IgD-negative memory B cell (primary cell): ENCODE data around the gene ROBO1. TPM values are rescaled to one million over a fixed set of nuclear protein-coding genes. Genes with fewer than 3 reads are reported as not detected.

Experiments used
- H3K27ac Mint-ChIP-seq, 3 donors: one replicate each; pipeline ENCODE4 v1.8.0; 2020 to 2022; ENCODE audit warnings: mild to moderate bottlenecking in 3 of 3, mixed read lengths in 3 of 3, moderate library complexity in 1 of 3
- H3K27me3 Mint-ChIP-seq: one replicate; pipeline ENCODE4 v1.8.0; 2021; ENCODE audit warnings: mixed read lengths
- H3K36me3 Mint-ChIP-seq: one replicate; pipeline ENCODE4 v1.8.0; 2020; ENCODE audit warnings: mild to moderate bottlenecking, mixed read lengths
- H3K4me1 Mint-ChIP-seq, 3 donors: one replicate each; pipeline ENCODE4 v1.8.0; 2020 to 2022; ENCODE audit warnings: mixed read lengths in 3 of 3, mild to moderate bottlenecking in 1 of 3
- H3K4me3 Mint-ChIP-seq, 4 donors: one replicate each; pipeline ENCODE4 v1.8.0; 2020 to 2022; ENCODE audit warnings: mild to moderate bottlenecking in 4 of 4, mixed read lengths in 4 of 4, moderate library complexity in 3 of 4
- H3K9me3 Mint-ChIP-seq, 3 donors: one replicate each; pipeline ENCODE4 v1.8.0; 2020 to 2021; ENCODE audit warnings: mixed read lengths in 3 of 3, mild to moderate bottlenecking in 1 of 3
- polyA plus RNA-seq: library from polyadenylated mRNA; unstranded; fragments of 300-500 nt; fragmentation: Illumina TruSeq; gene quantifications from one replicate; pipeline ENCODE4 v1.2.3, GENCODE V29; 2021

The ROBO1 gene
- polyA plus RNA-seq, 1 donor from 2014 or later: 2.3 TPM

GRCh38 chr3:78970656-78971055 lies 797.1 kb downstream of the ROBO1 start:
- H3K27ac Mint-ChIP-seq: no peak overlapping the region
- peaks cover 0 to 3% (median 0%) of the 10 kb centered on the region in 3 donors for H3K9me3 Mint-ChIP-seq
- no peak overlapping the region for H3K4me3 Mint-ChIP-seq
- H3K36me3 Mint-ChIP-seq: no peaks in the 10 kb centered on the region
- H3K4me1 Mint-ChIP-seq: no peaks in the 10 kb centered on the region
- H3K27me3 Mint-ChIP-seq: no peaks in the 10 kb centered on the region

- no peaks in the 10 kb centered on the region for H3K4me1 Mint-ChIP-seq
- peaks cover under 1% of the 10 kb centered on the region for H3K36me3 Mint-ChIP-seq
- no peak overlapping the region for H3K4me3 Mint-ChIP-seq
- no peak overlapping the region for H3K27ac Mint-ChIP-seq
- peaks cover 0 to 3% (median 0%) of the 10 kb centered on the region in 3 donors for H3K9me3 Mint-ChIP-seq
- no peaks in the 10 kb centered on the region for H3K27me3 Mint-ChIP-seq
These were observed 798.3 kb downstream of the ROBO1 start for GRCh38 chr3:78969483-78969882.

GRCh38 chr3:78967061-78967460 lies 800.7 kb downstream of the ROBO1 start:
- Mint-ChIP-seq H3K4me3 (no peak overlapping the region), H3K27ac (no peak overlapping the region), H3K27me3 (no peaks in the 10 kb centered on the region), H3K9me3 (peaks cover under 1 to 14% (median 2%) of the 10 kb centered on the region in 3 donors), H3K36me3 (peaks cover 5% of the 10 kb centered on the region), H3K4me1 (no peaks in the 10 kb centered on the region)

GRCh38 chr3:78963771-78964170 lies 804.0 kb downstream of the ROBO1 start:
- H3K4me1 Mint-ChIP-seq: no peaks in the 10 kb centered on the region
- H3K36me3 Mint-ChIP-seq: peaks cover 5% of the 10 kb centered on the region
- peaks cover 1 to 16% (median 2%) of the 10 kb centered on the region in 3 donors for H3K9me3 Mint-ChIP-seq
- no peaks in the 10 kb centered on the region for H3K27me3 Mint-ChIP-seq
- H3K4me3 Mint-ChIP-seq: no peak overlapping the region
- H3K27ac Mint-ChIP-seq: no peak overlapping the region

GRCh38 chr3:78957456-78957855 lies 810.3 kb downstream of the ROBO1 start:
- no peaks in the 10 kb centered on the region for H3K4me1 Mint-ChIP-seq
- H3K4me3 Mint-ChIP-seq: no peak overlapping the region
- no peaks in the 10 kb centered on the region for H3K27me3 Mint-ChIP-seq
- H3K36me3 Mint-ChIP-seq: no peaks in the 10 kb centered on the region
- H3K27ac Mint-ChIP-seq: no peak overlapping the region
- H3K9me3 Mint-ChIP-seq: peaks cover 0 to 4% (median 1%) of the 10 kb centered on the region in 3 donors

GRCh38 chr3:78951342-78951945 lies 816.4 kb downstream of the ROBO1 start:
- H3K36me3 Mint-ChIP-seq: no peaks in the 10 kb centered on the region
- H3K4me1 Mint-ChIP-seq: no peaks in the 10 kb centered on the region
- no peak overlapping the region for H3K27ac Mint-ChIP-seq

GRCh38 chr3:78941587-78941986 lies 826.2 kb downstream of the ROBO1 start:
- Mint-ChIP-seq H3K9me3 (peaks cover 0 to 3% (median 2%) of the 10 kb centered on the region in 3 donors), H3K4me3 (no peak overlapping the region), H3K27me3 (no peaks in the 10 kb centered on the region), H3K27ac (peak overlapping the region in 1 of 3 donors; percentile 65), H3K4me1 (peaks cover 0 to 4% (median 0%) of the 10 kb centered on the region in 3 donors), H3K36me3 (no peaks in the 10 kb centered on the region)

More at GRCh38 chr3:78951342-78951945, 816.4 kb downstream of the ROBO1 start:
- no peaks in the 10 kb centered on the region for H3K27me3 Mint-ChIP-seq
- peaks cover 3 to 9% (median 4%) of the 10 kb centered on the region in 3 donors for H3K9me3 Mint-ChIP-seq
- no peak overlapping the region for H3K4me3 Mint-ChIP-seq

GRCh38 chr3:78940626-78941025 lies 827.2 kb downstream of the ROBO1 start:
- peaks cover 0 to 4% (median 0%) of the 10 kb centered on the region in 3 donors for H3K4me1 Mint-ChIP-seq
- H3K4me3 Mint-ChIP-seq: no peak overlapping the region
- no peaks in the 10 kb centered on the region for H3K27me3 Mint-ChIP-seq
- no peaks in the 10 kb centered on the region for H3K36me3 Mint-ChIP-seq
- H3K27ac Mint-ChIP-seq: no peak overlapping the region
- peaks cover 0 to 4% (median 2%) of the 10 kb centered on the region in 3 donors for H3K9me3 Mint-ChIP-seq

- no peak overlapping the region for H3K27ac Mint-ChIP-seq
- peaks cover 0 to 4% (median 0%) of the 10 kb centered on the region in 3 donors for H3K4me1 Mint-ChIP-seq
- H3K36me3 Mint-ChIP-seq: no peaks in the 10 kb centered on the region
- H3K9me3 Mint-ChIP-seq: peaks cover 0 to 4% (median 0%) of the 10 kb centered on the region in 3 donors
- H3K27me3 Mint-ChIP-seq: no peaks in the 10 kb centered on the region
- no peak overlapping the region for H3K4me3 Mint-ChIP-seq
These were observed 827.7 kb downstream of the ROBO1 start for GRCh38 chr3:78940128-78940527.

GRCh38 chr3:78937475-78937874 lies 830.3 kb downstream of the ROBO1 start:
- Mint-ChIP-seq H3K27ac (no peak overlapping the region), H3K4me3 (no peak overlapping the region), H3K4me1 (peaks cover 0 to 4% (median 0%) of the 10 kb centered on the region in 3 donors), H3K36me3 (no peaks in the 10 kb centered on the region), H3K9me3 (peaks cover 0 to 4% (median 0%) of the 10 kb centered on the region in 3 donors), H3K27me3 (no peaks in the 10 kb centered on the region)

- Mint-ChIP-seq H3K4me3 (no peak overlapping the region), H3K27ac (no peak overlapping the region), H3K4me1 (no peaks in the 10 kb centered on the region), H3K27me3 (no peaks in the 10 kb centered on the region), H3K9me3 (peaks cover 3 to 7% (median 4%) of the 10 kb centered on the region in 3 donors), H3K36me3 (no peaks in the 10 kb centered on the region)
These were observed 840.0 kb downstream of the ROBO1 start for GRCh38 chr3:78927759-78928158.

GRCh38 chr3:78926523-78926922 lies 841.3 kb downstream of the ROBO1 start:
- Mint-ChIP-seq H3K27ac (no peak overlapping the region), H3K27me3 (no peaks in the 10 kb centered on the region), H3K9me3 (peaks cover 3 to 7% (median 4%) of the 10 kb centered on the region in 3 donors), H3K4me3 (no peak overlapping the region), H3K4me1 (no peaks in the 10 kb centered on the region), H3K36me3 (no peaks in the 10 kb centered on the region)

GRCh38 chr3:78924711-78925110 lies 843.1 kb downstream of the ROBO1 start:
- Mint-ChIP-seq H3K27ac (no peak overlapping the region), H3K36me3 (no peaks in the 10 kb centered on the region), H3K27me3 (no peaks in the 10 kb centered on the region), H3K4me1 (no peaks in the 10 kb centered on the region), H3K9me3 (peaks cover 0 to 7% (median 4%) of the 10 kb centered on the region in 3 donors), H3K4me3 (no peak overlapping the region)

GRCh38 chr3:78919021-78919755 lies 848.6 kb downstream of the ROBO1 start:
- Mint-ChIP-seq H3K4me1 (no peaks in the 10 kb centered on the region), H3K36me3 (no peaks in the 10 kb centered on the region), H3K4me3 (no peak overlapping the region), H3K27me3 (no peaks in the 10 kb centered on the region), H3K9me3 (no peaks in the 10 kb centered on the region), H3K27ac (no peak overlapping the region)

- no peak overlapping the region for H3K4me3 Mint-ChIP-seq
- no peak overlapping the region for H3K27ac Mint-ChIP-seq
- H3K4me1 Mint-ChIP-seq: no peaks in the 10 kb centered on the region
- no peaks in the 10 kb centered on the region for H3K9me3 Mint-ChIP-seq
- no peaks in the 10 kb centered on the region for H3K27me3 Mint-ChIP-seq
- H3K36me3 Mint-ChIP-seq: no peaks in the 10 kb centered on the region
These were observed 849.3 kb downstream of the ROBO1 start for GRCh38 chr3:78918361-78919020.
